H9 (cell line): ENCODE data around the gene FOXD2. TPM values are rescaled to one million over a fixed set of nuclear protein-coding genes. Genes with fewer than 3 reads are reported as not detected.

Experiments
- DNase-seq: peaks from one replicate; pipeline ENCODE4 v3.0.0-alpha.2; 2017
- H2AFZ ChIP-seq: one replicate; pipeline ENCODE4 v1.6.1; 2013; ENCODE audit warnings: mild to moderate bottlenecking, low read length, control low read depth, moderate library complexity
- H2AK5ac ChIP-seq: 2 replicates; pipeline ENCODE4 v1.6.1; 2013; ENCODE audit warnings: low read length, control low read depth, mixed read lengths; ENCODE audit not compliant: insufficient read length
- H2BK120ac ChIP-seq: one replicate; pipeline ENCODE4 v1.6.1; 2013; ENCODE audit warnings: low read depth, mild to moderate bottlenecking, low read length, control low read depth, inconsistent platforms; ENCODE audit not compliant: poor library complexity, severe bottlenecking
- H2BK12ac ChIP-seq: 2 replicates; pipeline ENCODE4 v1.6.1; 2013; ENCODE audit warnings: low read length, control low read depth, mixed read lengths, low read depth; ENCODE audit not compliant: insufficient read length
- H2BK15ac ChIP-seq: 2 replicates; pipeline ENCODE4 v1.6.1; 2013; ENCODE audit warnings: low read depth, low read length, control low read depth
- H2BK20ac ChIP-seq: one replicate; pipeline ENCODE4 v1.6.1; 2013; ENCODE audit warnings: low read depth, mild to moderate bottlenecking, low read length, control low read depth, inconsistent platforms; ENCODE audit not compliant: poor library complexity, severe bottlenecking
- H2BK5ac ChIP-seq: 2 replicates; pipeline ENCODE4 v1.6.1; 2013; ENCODE audit warnings: low read length, control low read depth, mixed read lengths; ENCODE audit not compliant: insufficient read length
- H3K14ac ChIP-seq: 2 replicates; pipeline ENCODE4 v1.6.1; 2013; ENCODE audit warnings: low read length, control low read depth; ENCODE audit not compliant: insufficient read depth
- H3K18ac ChIP-seq: 2 replicates; pipeline ENCODE4 v1.6.1; 2013; ENCODE audit warnings: low read depth, mild to moderate bottlenecking, mixed read lengths, low read length, control low read depth; ENCODE audit not compliant: insufficient read length
- H3K23ac ChIP-seq: 2 replicates; pipeline ENCODE4 v1.6.1; 2013; ENCODE audit warnings: low read length, control low read depth, mixed read lengths, low read depth; ENCODE audit not compliant: insufficient read length
- H3K23me2 ChIP-seq: 2 replicates; pipeline ENCODE4 v1.6.1; 2013; ENCODE audit warnings: low read depth, mild to moderate bottlenecking, mixed read lengths, low read length, control low read depth; ENCODE audit not compliant: insufficient read length, poor library complexity, severe bottlenecking
- H3K27ac ChIP-seq: 2 replicates; pipeline ENCODE4 v1.5.1; 2013; ENCODE audit warnings: low read length, control low read depth, mixed read lengths, low read depth; ENCODE audit not compliant: insufficient read length
- H3K27me3 ChIP-seq: 2 replicates; pipeline ENCODE4 v1.6.1; 2013; ENCODE audit warnings: low read length, control low read depth, inconsistent platforms; ENCODE audit not compliant: insufficient read depth
- H3K4ac ChIP-seq: 2 replicates; pipeline ENCODE4 v1.6.1; 2013; ENCODE audit warnings: low read depth, mild to moderate bottlenecking, control low read depth, inconsistent platforms, low read length, moderate library complexity
- H3K4me1 ChIP-seq: 2 replicates; pipeline ENCODE4 v1.6.1; 2013; ENCODE audit warnings: low read length, control low read depth, inconsistent platforms; ENCODE audit not compliant: insufficient read depth
- H3K4me2 ChIP-seq: 2 replicates; pipeline ENCODE4 v1.6.1; 2013; ENCODE audit warnings: low read length, control low read depth, mixed read lengths; ENCODE audit not compliant: insufficient read length, insufficient read depth
- H3K56ac ChIP-seq: 2 replicates; pipeline ENCODE4 v1.6.1; 2013; ENCODE audit warnings: low read depth, mild to moderate bottlenecking, mixed read lengths, low read length, control low read depth; ENCODE audit not compliant: insufficient read length
- H3K79me1 ChIP-seq: 2 replicates; pipeline ENCODE4 v1.6.1; 2013; ENCODE audit warnings: low read depth, mild to moderate bottlenecking, moderate library complexity, low read length, control low read depth, inconsistent platforms; ENCODE audit not compliant: insufficient read depth, poor library complexity, severe bottlenecking
- H3K79me2 ChIP-seq: 2 replicates; pipeline ENCODE4 v1.6.1; 2013; ENCODE audit warnings: low read length, control low read depth, inconsistent platforms; ENCODE audit not compliant: insufficient read depth
- H3K9ac ChIP-seq: 2 replicates; pipeline ENCODE4 v1.6.1; 2013; ENCODE audit warnings: low read length, control low read depth, mixed read lengths; ENCODE audit not compliant: insufficient read length; ENCODE audit errors: extremely low read depth
- H3K9me3 ChIP-seq: one replicate; pipeline ENCODE4 v1.6.1; 2013; ENCODE audit warnings: low read depth, low read length, inconsistent platforms; ENCODE audit not compliant: control insufficient read depth
- H3T11ph ChIP-seq: one replicate; pipeline ENCODE4 v1.6.1; 2013; ENCODE audit warnings: mild to moderate bottlenecking, low read length, control low read depth, inconsistent platforms
- H4K20me1 ChIP-seq: one replicate; pipeline ENCODE4 v1.6.1; 2013; ENCODE audit not compliant: control insufficient read depth, insufficient read length, insufficient read depth
- H4K5ac ChIP-seq: 2 replicates; pipeline ENCODE4 v1.6.1; 2013; ENCODE audit warnings: low read depth, mild to moderate bottlenecking, mixed read lengths, low read length, control low read depth; ENCODE audit not compliant: insufficient read length
- H4K8ac ChIP-seq: replicated peaks from 2 replicates; pipeline ENCODE4 v1.6.1; 2013; ENCODE audit warnings: low read length, control low read depth, mixed read lengths, low read depth; ENCODE audit not compliant: insufficient read length
- H4K91ac ChIP-seq: 2 replicates; pipeline ENCODE4 v1.6.1; 2013; ENCODE audit warnings: low read depth, mild to moderate bottlenecking, moderate library complexity, mixed read lengths, low read length, control low read depth; ENCODE audit not compliant: insufficient read length
- H3K27ac Mint-ChIP-seq, 3 experiments: 2 replicates in 2 of 3; 3 replicates in 1 of 3; pipeline ENCODE4 v1.8.0; 2020 to 2021; ENCODE audit warnings: mixed read lengths in 3 of 3, mild to moderate bottlenecking in 1 of 3, moderate library complexity in 1 of 3
- H3K27me3 Mint-ChIP-seq: 2 replicates; pipeline ENCODE4 v1.8.0; 2021; ENCODE audit warnings: low read depth, mild to moderate bottlenecking, moderate library complexity, mixed read lengths
- H3K36me3 Mint-ChIP-seq, 3 experiments: 2 replicates in 2 of 3; 3 replicates in 1 of 3; pipeline ENCODE4 v1.8.0; 2020 to 2021; ENCODE audit warnings: low read depth in 3 of 3, mixed read lengths in 3 of 3; ENCODE audit not compliant: insufficient read depth in 1 of 3
- H3K4me1 Mint-ChIP-seq, 2 experiments: 2 replicates each; pipeline ENCODE4 v1.8.0; 2020; ENCODE audit warnings: mixed read lengths in 2 of 2
- H3K4me3 Mint-ChIP-seq, 2 experiments: 2 replicates in 1 of 2; 3 replicates in 1 of 2; pipeline ENCODE4 v1.8.0; 2020 to 2021; ENCODE audit warnings: mild to moderate bottlenecking in 2 of 2, mixed read lengths in 2 of 2, moderate library complexity in 1 of 2
- H3K9me3 Mint-ChIP-seq, 2 experiments: 2 replicates in 1 of 2; 3 replicates in 1 of 2; pipeline ENCODE4 v1.8.0; 2020; ENCODE audit warnings: mild to moderate bottlenecking in 2 of 2, mixed read lengths in 2 of 2, moderate library complexity in 1 of 2
- WGBS: extraction: QIAGEN DNeasy Blood & Tissue Kit; methylation state at CpG from one replicate; pipeline ENCODE4 v1.1.7; 2013; ENCODE audit warnings: missing lambda C conversion rate, low lambda C conversion rate, mixed read lengths; ENCODE audit not compliant: insufficient read length; ENCODE audit errors: extremely low coverage; 5-methylcytosine and 5-hydroxymethylcytosine counted together
- total RNA-seq: library from RNA; stranded (reverse); gene quantifications from 2 replicates; pipeline ENCODE4 v1.2.1, GENCODE V29; 2021
- TF ChIP-seq, protein P1 (sequence below): fragments of 200-600 bp; sonication (generic); conservative IDR thresholded peaks from 3 replicates; pipeline ENCODE4 v1.8.0; 2021; ENCODE audit warnings: antibody characterized with exemption, mild to moderate bottlenecking

Gene FOXD2
- total RNA-seq, 1 experiment from 2014 or later, result not detected

GRCh38 chr1:47487850-47488450, 50.1 kb downstream of the FOXD2 start:
- WGBS, result no CpG with 5 or more reads among the region's 8 CpGs
- H2BK5ac ChIP-seq, result no peak overlapping the region
- H2BK20ac ChIP-seq, result no peak overlapping the region
- H3K4ac ChIP-seq, result no peak overlapping the region
- no peak for DNase-seq
- H3T11ph ChIP-seq, result no peak overlapping the region
- no peaks in the 10 kb centered on the region for H3K27me3 ChIP-seq
- no peak overlapping the region for H3K27ac ChIP-seq
- no peak overlapping the region for H3K23ac ChIP-seq
- Mint-ChIP-seq H3K9me3 (no peaks in the 10 kb centered on the region), H3K36me3 (no peaks in the 10 kb centered on the region), H3K27me3 (peaks cover 45% of the 10 kb centered on the region), H3K4me1 (peaks cover 0 to 3% of the 10 kb centered on the region in 2 experiments; a peak in 1 of 4 replicates), H3K27ac (no peak overlapping the region), H3K4me3 (no peak overlapping the region)
- H4K20me1 ChIP-seq, result no peaks in the 10 kb centered on the region
- H3K18ac ChIP-seq, result no peak overlapping the region
- H3K4me2 ChIP-seq, result no peak overlapping the region
- no peak overlapping the region for H2BK120ac ChIP-seq
- no peak overlapping the region for H2BK15ac ChIP-seq
- H4K5ac ChIP-seq, result no peak overlapping the region
- no peaks in the 10 kb centered on the region for H3K23me2 ChIP-seq
- no peak overlapping the region for H2AFZ ChIP-seq
- TF ChIP-seq, protein P1, sequence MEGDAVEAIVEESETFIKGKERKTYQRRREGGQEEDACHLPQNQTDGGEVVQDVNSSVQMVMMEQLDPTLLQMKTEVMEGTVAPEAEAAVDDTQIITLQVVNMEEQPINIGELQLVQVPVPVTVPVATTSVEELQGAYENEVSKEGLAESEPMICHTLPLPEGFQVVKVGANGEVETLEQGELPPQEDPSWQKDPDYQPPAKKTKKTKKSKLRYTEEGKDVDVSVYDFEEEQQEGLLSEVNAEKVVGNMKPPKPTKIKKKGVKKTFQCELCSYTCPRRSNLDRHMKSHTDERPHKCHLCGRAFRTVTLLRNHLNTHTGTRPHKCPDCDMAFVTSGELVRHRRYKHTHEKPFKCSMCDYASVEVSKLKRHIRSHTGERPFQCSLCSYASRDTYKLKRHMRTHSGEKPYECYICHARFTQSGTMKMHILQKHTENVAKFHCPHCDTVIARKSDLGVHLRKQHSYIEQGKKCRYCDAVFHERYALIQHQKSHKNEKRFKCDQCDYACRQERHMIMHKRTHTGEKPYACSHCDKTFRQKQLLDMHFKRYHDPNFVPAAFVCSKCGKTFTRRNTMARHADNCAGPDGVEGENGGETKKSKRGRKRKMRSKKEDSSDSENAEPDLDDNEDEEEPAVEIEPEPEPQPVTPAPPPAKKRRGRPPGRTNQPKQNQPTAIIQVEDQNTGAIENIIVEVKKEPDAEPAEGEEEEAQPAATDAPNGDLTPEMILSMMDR, result no peak
- no peak overlapping the region for H3K14ac ChIP-seq
- H3K9ac ChIP-seq, result no peak overlapping the region
- H3K9me3 ChIP-seq, result no peaks in the 10 kb centered on the region
- no peaks in the 10 kb centered on the region for H3K4me1 ChIP-seq
- no peaks in the 10 kb centered on the region for H3K79me2 ChIP-seq
- H2BK12ac ChIP-seq, result no peak overlapping the region
- H3K79me1 ChIP-seq, result no peaks in the 10 kb centered on the region
- H2AK5ac ChIP-seq, result no peak overlapping the region
- no peak overlapping the region for H3K56ac ChIP-seq
- H4K91ac ChIP-seq, result no peak overlapping the region
- H4K8ac ChIP-seq, result no peak overlapping the region

Other genes with a start within 250 kb of the FOXD2 start
- gene PDZK1IP1, start 248.0 kb upstream of the FOXD2 start, total RNA-seq, result not detected in 2 replicates
- gene TAL1, start 205.8 kb upstream of the FOXD2 start, total RNA-seq, result 0.04 TPM in 1 of 2 replicates, not detected in the other
- gene STIL, start 123.9 kb upstream of the FOXD2 start, total RNA-seq, result 26.6 and 26.9 TPM in 2 replicates
- gene CMPK1, start 104.3 kb upstream of the FOXD2 start, total RNA-seq, result 26.3 and 28.7 TPM in 2 replicates
- 0.11 and 0.15 TPM in 2 replicates for gene FOXE3, start 21.8 kb upstream of the FOXD2 start, total RNA-seq